Lung (tissue), 12 donors: ENCODE results near the gene DEDD2. TPM values are rescaled to one million over a fixed set of nuclear protein-coding genes. Genes with fewer than 3 reads are reported as not detected.

Source experiments
- ATAC-seq: fragments of 200-7000 bp; cut with Tn5 transposase; one replicate; pipeline ENCODE4 v1.9.1; 2020; ENCODE audit warnings: moderate number of reproducible peaks; ENCODE audit not compliant: insufficient read depth, low FRiP score
- DNase-seq, 3 donors: peaks; one replicate each; pipeline ENCODE4 v3.0.0-alpha.2; 2013 to 2017
- H3K27ac ChIP-seq, 2 donors: one replicate each; pipeline ENCODE4 v1.5.1; 2013; ENCODE audit warnings: mild to moderate bottlenecking in 2 of 2, moderate library complexity in 2 of 2, control low read depth in 1 of 2, inconsistent platforms in 1 of 2, low read depth in 1 of 2, low read length in 1 of 2
- H3K27me3 ChIP-seq, 3 donors: one replicate each; pipeline ENCODE4 v1.5.1; 2013; ENCODE audit warnings: low read length in 2 of 3; ENCODE audit not compliant: control insufficient read depth in 3 of 3, insufficient read depth in 3 of 3
- H3K36me3 ChIP-seq, 4 donors: one replicate each; pipeline ENCODE4 v1.5.1; 2013; ENCODE audit warnings: low read length in 4 of 4, mild to moderate bottlenecking in 1 of 4, moderate library complexity in 1 of 4; ENCODE audit not compliant: control insufficient read depth in 4 of 4, insufficient read depth in 4 of 4
- H3K4me1 ChIP-seq, 5 donors: one replicate each; pipeline ENCODE4 v1.5.1; 2013; ENCODE audit warnings: low read length in 5 of 5, mild to moderate bottlenecking in 2 of 5, moderate library complexity in 1 of 5; ENCODE audit not compliant: control insufficient read depth in 5 of 5, insufficient read depth in 5 of 5
- H3K4me3 ChIP-seq: one replicate; pipeline ENCODE4 v1.5.1; 2013; ENCODE audit warnings: mild to moderate bottlenecking, control low read depth, moderate library complexity
- H3K9ac ChIP-seq, 2 donors: one replicate each; pipeline ENCODE4 v1.5.1; 2013; ENCODE audit warnings: low read length in 2 of 2, control low read depth in 1 of 2; ENCODE audit not compliant: insufficient read depth in 1 of 2
- H3K9me3 ChIP-seq, 4 donors: one replicate each; pipeline ENCODE4 v1.5.1; 2013; ENCODE audit warnings: low read length in 3 of 4, mild to moderate bottlenecking in 1 of 4, moderate library complexity in 1 of 4; ENCODE audit not compliant: control insufficient read depth in 4 of 4, insufficient read depth in 3 of 4
- WGBS, 2 donors: extraction: QIAGEN DNeasy Blood & Tissue Kit; methylation state at CpG; one replicate each; pipeline ENCODE4 v1.1.7; 2013; 5-methylcytosine and 5-hydroxymethylcytosine counted together
- polyA plus RNA-seq, 2 donors: library from polyadenylated mRNA; stranded (reverse); fragments of 200-250 nt; gene quantifications; one replicate each; pipeline ENCODE4 v1.2.1, GENCODE V29; 2013
- total RNA-seq, 2 donors: library from RNA; depleted of rRNA in 1 of 2; stranded (reverse); fragments of >200 nt in 1 of 2; gene quantifications; one replicate each; pipeline ENCODE4 v1.2.1, GENCODE V29; 2014 to 2021
- TF ChIP-seq, protein P1 (sequence below): IDR thresholded peaks from 2 replicates; pipeline ENCODE4 v1.5.1; 2012; ENCODE audit warnings: mild to moderate bottlenecking; ENCODE audit errors: control extremely low read depth, extremely low read depth
- donor health status: control.
- donor health status: control.
- donor health status: Bipolar disorder and iron deficiency.
- donor health status: healthy.
- donor health status: DM: yes; HTN: yes; CAD: no.

The DEDD2 gene
- total and polyA plus RNA-seq, 4 donors: 31.4 to 60.8 (median 36.7) TPM

- TF ChIP-seq, protein P1, sequence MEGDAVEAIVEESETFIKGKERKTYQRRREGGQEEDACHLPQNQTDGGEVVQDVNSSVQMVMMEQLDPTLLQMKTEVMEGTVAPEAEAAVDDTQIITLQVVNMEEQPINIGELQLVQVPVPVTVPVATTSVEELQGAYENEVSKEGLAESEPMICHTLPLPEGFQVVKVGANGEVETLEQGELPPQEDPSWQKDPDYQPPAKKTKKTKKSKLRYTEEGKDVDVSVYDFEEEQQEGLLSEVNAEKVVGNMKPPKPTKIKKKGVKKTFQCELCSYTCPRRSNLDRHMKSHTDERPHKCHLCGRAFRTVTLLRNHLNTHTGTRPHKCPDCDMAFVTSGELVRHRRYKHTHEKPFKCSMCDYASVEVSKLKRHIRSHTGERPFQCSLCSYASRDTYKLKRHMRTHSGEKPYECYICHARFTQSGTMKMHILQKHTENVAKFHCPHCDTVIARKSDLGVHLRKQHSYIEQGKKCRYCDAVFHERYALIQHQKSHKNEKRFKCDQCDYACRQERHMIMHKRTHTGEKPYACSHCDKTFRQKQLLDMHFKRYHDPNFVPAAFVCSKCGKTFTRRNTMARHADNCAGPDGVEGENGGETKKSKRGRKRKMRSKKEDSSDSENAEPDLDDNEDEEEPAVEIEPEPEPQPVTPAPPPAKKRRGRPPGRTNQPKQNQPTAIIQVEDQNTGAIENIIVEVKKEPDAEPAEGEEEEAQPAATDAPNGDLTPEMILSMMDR: no peak
- no peaks in the 10 kb centered on the region for H3K27me3 ChIP-seq
- H3K36me3 ChIP-seq: peaks cover 7 to 19% (median 16%) of the 10 kb centered on the region in 4 donors
- H3K27ac ChIP-seq: no peak overlapping the region
- no peak for DNase-seq
- 85 to 88% methylated on average over 35 to 36 of the region's 36 CpGs for WGBS, 2 donors
- peaks cover 12 to 43% (median 25%) of the 10 kb centered on the region in 5 donors for H3K4me1 ChIP-seq
- H3K4me3 ChIP-seq: no peak overlapping the region
- H3K9me3 ChIP-seq: no peaks in the 10 kb centered on the region
- H3K9ac ChIP-seq: no peak overlapping the region
- no peak for ATAC-seq
Observed at GRCh38 chr19:42249149-42249750, 31.8 kb upstream of the DEDD2 start.

DNA sequence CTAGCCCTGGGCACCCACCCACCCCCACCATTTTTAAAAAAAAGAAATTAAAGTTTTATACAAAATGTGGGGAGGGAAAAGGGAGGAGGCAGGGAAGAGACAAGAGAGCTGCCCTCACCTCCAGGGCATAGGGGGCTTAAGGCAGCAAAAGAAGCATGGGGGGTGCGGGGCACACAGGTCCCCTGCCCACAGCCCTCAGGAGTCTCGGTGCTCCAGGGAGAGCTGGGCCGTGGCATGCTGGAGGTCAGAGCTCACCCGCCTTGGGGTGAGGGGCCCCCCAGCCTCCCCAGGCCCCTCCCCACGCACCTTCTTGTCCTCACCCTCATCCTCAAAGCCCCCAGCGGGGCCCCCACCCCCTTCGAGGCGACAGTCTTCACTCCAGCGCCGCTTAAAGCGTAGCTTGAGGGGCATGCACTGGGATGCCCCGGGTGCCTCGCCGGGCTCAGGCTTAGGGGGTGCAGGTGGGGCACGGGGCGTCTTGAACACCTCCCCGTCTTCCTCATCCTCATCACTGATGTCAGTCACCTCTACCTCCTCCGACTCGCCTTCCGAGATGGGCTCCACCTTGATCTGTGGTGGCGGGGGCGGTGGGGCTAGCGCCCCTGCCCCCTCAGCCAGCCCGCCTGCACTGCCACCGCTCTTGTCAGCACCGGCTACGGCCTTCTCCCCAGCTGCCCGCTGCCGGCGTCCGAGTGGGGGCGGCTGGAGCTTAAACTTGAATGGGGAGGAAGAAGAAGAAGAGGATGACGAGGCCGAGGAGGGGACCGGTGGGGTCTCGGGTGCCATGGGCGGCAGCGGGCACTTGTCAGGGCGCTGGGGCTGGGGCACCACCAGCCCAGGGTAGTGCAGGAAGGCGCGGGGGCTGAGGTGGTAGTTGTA is 31.0 kb upstream of the DEDD2 start:
- H3K27ac ChIP-seq: no peak overlapping the region
- 90 to 95% methylated on average over 33 to 41 of the region's 41 CpGs for WGBS, 2 donors
- H3K4me3 ChIP-seq: no peak overlapping the region
- no peak overlapping the region for H3K9ac ChIP-seq
- DNase-seq (no peak), ATAC-seq (no peak)
- H3K4me1 ChIP-seq: peaks cover 12 to 50% (median 25%) of the 10 kb centered on the region in 5 donors
- H3K9me3 ChIP-seq: no peaks in the 10 kb centered on the region
- H3K27me3 ChIP-seq: no peaks in the 10 kb centered on the region
- peaks cover 7 to 19% (median 16%) of the 10 kb centered on the region in 4 donors for H3K36me3 ChIP-seq
- TF ChIP-seq, protein P1: no peak

GRCh38 chr19:42247640-42248199 is 30.2 kb upstream of the DEDD2 start:
- peaks cover 7 to 19% (median 16%) of the 10 kb centered on the region in 4 donors for H3K36me3 ChIP-seq
- no peak for DNase-seq
- H3K4me3 ChIP-seq: no peak overlapping the region
- H3K27me3 ChIP-seq: no peaks in the 10 kb centered on the region
- 93% methylated on average over 6 of the region's 6 CpGs for WGBS, 2 donors
- no peak overlapping the region for H3K27ac ChIP-seq
- TF ChIP-seq, protein P1: no peak
- H3K4me1 ChIP-seq: peaks cover 12 to 49% (median 23%) of the 10 kb centered on the region in 5 donors
- no peak for ATAC-seq
- H3K9me3 ChIP-seq: no peaks in the 10 kb centered on the region
- H3K9ac ChIP-seq: no peak overlapping the region
